Stimulated activated CD8-positive, alpha-beta memory T cell treated with anti-CD3 and anti-CD28 coated beads, Interleukin-4, amount 100 ng/mL, for 24 hours (primary cell): ENCODE data around the gene NELL1.

ENCODE experiments used
- DNase-seq: peaks from one replicate; pipeline ENCODE4 v3.0.0-alpha.2; 2020; ENCODE audit warnings: low read depth

NELL1 gene

DNA sequence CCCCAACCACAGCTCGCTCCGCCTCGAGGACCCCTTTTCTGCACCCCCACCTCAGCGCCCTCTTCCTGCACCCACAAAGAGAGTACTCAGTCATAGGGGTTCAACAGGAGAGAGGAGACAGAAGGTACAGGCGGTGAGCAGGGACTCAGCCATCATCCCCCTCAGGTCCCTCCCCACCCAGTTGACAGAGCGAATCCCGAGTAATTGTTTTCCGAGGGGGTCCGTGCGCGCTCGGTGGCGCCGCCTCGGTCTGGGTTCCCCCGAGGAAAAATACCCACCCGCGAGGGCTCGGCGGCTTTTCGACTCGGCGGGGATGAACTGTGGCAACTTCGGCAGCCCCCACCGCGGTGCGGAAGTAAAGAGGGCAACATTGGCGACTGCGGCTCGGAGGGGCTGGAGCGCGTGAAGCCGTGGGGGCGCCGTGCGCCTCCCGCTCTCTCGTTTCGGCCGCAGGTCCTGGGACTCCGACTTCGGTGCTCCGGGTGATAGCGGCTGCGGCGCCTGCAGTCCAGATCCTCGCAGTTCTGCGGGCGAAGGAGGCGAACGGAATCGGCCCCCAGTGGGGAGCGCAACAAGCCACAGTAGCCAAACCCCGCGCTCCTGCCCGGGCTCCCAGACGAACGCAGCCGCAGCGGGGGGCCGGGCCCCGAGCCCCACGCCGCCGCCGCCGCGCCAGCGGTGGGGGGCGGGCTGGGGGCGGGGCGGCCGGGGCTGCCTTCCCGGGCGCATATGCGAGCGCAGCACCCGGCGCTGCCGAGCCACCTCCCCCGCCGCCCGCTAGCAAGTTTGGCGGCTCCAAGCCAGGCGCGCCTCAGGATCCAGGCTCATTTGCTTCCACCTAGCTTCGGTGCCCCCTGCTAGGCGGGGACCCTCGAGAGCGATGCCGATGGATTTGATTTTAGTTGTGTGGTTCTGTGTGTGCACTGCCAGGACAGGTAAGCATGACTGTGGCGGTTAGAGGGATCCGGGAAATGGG is at the start of gene NELL1:
TSS of gene NELL1 (plus strand) at position 743 of the 976 bp plus-strand sequence.
- no peak for DNase-seq

DNA sequence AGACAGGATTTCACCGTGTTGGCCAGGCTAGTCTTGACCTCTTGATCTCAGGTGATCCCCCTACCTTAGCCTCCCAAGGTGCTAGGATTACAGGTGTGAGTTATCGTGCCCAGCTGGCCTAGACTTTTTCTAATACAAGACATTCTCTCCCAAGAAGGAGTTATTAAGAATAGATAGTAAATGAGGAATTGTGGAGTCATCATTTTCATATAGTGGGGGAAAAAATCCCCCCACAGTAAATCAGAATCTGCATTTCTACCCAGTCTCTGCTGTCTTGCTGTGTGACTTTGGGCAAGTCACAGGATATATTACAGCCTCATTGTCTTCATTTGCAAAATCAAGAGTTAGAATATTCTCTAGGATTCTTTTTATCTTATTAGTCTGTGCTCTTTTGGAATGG is 48.4 kb upstream of the NELL1 start:
- DNase-seq = no peak

- no peak for DNase-seq
These were observed 47.7 kb upstream of the NELL1 start for GRCh38 chr11:20621679-20622078.

DNA sequence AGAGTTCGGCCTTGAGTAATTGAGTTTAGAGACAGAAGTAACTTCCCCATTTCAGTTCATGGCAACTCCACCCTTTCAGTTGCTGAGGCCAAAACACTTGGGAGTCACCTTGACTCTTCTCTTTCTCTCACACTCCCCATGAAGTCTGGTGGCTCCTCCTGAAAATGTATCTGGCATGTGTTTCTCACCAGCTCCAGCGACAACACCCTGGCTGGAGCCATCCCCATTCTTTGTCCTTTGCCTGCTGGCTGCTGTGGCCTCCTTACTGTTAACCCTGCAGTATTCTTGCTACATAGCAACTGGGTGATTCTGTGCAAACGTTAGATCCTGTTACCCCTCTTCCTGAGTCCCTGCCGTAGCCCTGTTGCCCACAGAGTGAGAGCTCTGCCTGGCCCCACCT is 46.1 kb upstream of the NELL1 start:
- no peak for DNase-seq

DNA sequence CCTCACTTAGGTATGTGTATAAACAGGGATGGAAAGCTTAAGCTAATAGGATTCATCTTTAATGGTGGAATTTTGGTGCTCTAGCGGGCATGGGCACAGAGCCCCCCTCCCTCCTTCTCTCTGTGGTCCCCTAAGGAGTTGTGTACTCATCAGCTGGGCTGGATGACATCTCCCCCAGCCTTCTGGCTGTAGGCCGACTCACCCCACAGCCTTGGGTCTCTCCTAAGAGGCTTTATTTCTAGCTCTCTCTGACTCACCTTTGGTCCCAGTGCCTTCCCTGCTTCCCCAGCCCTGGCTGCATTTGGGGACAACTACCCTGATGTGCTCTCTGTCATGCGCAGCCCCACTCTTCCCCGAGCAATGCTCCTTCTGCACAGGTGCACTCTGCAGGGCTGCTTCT is 43.1 kb upstream of the NELL1 start:
- no peak for DNase-seq

DNA sequence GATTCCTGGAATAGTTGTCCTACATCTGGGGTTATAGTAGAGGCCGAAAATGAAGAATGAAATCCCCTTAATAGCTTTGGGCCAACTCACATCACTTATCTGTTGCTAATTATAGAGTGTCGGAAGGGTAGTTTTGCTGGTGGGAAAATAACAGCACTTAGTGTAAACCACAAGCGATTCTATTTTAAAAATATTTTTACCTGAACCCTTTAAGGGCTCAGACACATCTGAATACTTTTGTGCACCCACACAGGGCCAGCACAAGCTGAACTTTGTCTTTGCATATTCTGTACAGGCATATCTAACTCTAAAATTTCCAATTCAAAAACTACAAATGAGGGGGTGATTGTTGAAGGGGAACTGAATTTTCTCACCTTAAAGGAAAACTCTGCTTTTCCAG is 42.4 kb upstream of the NELL1 start:
- DNase-seq = no peak

DNA sequence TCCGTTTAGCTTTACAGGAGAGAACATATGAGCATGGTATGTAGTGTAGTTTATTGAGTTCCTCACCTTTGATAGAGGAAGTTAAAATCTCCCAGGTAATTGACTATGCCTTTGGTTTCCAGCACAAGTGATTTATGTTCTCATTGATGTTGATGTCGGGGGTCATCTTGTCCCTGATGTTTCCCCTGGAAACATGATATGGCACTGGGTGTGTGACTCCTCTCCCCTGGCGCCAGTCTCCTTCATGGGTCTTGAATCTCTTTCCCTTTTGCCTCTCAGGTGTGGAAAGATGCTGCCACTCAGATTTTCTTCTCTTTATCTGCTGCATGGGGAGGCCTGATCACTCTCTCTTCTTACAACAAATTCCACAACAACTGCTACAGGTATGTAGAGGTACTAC is 41.7 kb upstream of the NELL1 start:
- no peak for DNase-seq

DNA sequence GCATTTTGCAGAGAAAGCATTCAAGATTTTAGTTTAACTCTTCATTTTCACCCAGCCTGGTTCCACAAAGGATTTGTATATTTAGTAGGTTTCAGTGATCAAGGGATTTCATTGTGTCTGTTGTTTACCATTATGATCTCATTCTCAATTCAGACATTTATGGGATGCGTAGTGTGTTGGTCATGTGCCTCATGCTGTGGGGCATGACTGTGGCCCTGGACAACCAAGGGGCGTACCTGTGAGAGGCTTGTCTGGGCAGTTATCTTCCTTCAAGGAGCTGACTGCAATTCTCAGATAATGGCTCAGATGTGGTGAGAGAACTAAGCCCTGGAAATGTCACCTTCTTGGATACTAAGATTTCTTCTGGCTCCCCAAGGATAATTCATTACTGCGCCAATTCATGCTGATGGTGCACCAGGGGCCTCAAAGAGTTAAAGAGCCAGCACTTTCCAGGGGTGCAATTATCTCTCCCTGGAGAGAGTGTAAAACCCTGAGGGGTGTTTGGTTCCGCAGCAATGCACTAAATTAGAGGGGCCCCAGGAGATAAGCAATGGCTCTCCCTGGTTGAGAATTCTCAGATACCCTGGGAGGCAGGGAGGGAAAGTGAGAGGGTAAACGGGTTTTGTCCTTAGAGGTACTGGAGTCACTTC is 37.7 kb upstream of the NELL1 start:
- DNase-seq = no peak

DNA sequence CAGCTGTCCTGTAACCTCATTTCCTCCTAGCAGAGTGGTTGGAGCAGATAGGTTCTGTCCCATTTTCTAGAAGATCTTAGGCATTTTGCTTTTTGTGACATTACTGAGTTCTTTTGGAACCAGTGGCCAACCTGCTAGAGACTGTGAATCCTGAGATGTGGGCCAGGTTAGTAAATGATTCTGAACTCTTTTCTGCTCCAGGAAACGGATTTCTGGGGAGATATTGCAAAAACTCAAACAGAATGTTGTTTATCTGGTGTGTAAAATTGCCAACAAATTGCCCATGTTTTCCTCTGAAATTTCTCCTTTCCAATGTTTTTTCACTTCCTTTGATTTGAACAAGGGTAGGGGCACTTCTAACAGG is 37.2 kb upstream of the NELL1 start:
- no peak for DNase-seq

- no peak for DNase-seq
These were observed 35.3 kb upstream of the NELL1 start for GRCh38 chr11:20634044-20634443.

GRCh38 chr11:20634781-20635180 is 34.6 kb upstream of the NELL1 start:
- no peak for DNase-seq

GRCh38 chr11:20638074-20638473 is 31.3 kb upstream of the NELL1 start:
- no peak for DNase-seq

DNA sequence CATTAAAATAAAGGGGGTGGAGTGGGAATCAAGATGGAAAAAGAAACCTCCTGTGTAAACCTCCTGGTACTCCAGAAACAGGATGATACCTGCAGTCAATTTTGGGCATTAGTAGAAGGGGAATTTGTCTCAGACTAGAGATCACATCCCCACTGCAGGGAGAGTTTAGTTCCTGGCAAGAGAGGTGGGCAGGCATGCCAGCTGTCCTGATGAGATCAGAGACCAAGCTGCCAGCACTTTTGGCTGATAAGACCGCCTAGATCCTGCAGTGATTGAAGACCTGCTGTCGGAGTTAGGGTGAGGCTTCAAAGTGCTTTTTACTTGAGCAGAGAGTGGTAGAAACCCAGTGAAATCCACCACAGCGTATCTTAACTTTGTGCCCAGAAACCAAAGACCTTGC is 29.7 kb upstream of the NELL1 start:
- DNase-seq = no peak

- DNase-seq = no peak
These were observed 29.0 kb upstream of the NELL1 start for GRCh38 chr11:20640401-20640800.

DNA sequence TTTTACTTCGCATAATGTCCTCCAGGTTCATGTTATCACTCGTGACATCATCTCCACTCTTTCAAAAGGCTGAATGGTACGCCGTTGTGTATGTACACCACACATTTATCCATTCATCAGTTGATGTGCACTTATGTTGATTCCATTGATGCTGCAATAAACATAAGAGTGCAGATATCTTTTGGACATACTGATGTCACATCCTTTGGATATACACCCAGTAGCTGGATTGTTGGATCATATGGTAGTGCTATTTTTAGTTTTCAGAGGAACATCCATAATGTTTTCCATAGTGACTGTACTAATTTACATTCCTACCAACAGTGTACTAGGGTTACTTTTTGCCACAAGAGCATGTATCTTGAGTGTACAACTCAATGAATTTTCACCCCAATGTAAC is 25.0 kb upstream of the NELL1 start:
- no peak for DNase-seq

- no peak for DNase-seq
These were observed 21.3 kb upstream of the NELL1 start for GRCh38 chr11:20647976-20648565.

DNA sequence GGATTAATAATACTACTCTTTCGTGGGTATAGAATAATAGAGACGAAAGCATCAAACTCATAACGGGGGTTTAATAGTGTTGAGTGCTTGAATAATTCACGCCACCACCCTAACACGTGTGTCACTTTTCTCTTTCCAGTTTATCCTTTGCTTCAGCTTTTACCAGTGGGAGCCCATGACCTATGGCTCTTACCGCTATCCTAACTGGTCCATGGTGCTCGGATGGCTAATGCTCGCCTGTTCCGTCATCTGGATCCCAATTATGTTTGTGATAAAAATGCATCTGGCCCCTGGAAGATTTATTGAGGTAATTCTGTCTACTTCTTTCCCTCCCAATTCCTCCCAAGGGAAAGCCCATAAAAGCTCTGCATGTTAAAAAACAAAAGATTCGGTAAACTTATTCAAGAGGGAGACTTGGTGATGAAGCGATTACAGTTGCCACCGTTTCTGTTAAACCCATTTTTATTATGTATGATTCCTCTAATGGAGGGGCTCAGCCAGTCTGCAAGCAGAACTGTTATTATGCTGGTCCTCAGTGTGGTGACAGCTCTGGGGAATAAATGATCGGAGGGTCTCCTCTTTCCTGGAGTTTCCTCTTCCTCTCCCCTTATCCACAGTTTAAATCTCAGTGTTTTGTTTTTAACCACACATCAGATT is 17.1 kb upstream of the NELL1 start:
- DNase-seq = no peak

DNA sequence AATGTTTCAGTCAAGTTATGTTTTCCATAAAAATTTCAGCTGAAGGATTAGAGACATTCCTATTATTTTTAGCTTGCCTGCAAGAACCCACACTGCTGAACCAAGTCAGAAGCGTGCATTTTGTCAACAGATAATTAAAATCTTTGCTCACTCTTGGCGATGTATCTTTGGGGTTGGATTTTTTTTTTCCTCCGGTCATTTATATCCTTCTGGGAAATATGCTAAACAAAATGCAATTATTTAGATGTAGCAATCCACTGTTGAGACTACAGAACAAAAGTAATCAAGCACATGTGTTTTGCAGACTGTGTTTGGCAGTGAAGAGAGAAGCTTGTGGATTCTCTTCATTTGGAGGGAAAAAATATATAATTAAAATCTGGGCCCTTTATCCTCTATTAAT is 15.3 kb upstream of the NELL1 start:
- DNase-seq = no peak

GRCh38 chr11:20656901-20657300 is 12.5 kb upstream of the NELL1 start:
- DNase-seq = no peak

DNA sequence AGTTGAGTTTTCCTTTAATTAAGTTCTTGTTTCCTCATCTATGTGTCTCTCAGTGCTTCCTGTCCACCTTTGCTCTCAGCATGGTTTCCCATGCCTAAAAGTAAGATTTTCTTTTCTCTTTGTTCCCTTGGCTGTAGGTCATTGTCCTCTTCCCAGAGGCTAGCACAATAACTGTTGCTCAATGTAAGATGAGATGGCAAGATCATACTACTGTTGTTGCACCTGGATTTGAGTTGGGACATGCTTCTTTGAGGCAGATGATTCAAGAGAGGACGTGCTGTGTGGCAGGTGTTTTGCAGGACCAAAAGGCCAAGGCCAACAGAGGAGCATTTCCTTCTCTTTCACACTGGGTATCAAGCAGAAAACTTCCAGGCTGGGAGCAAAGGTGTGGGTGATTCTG is 11.3 kb upstream of the NELL1 start:
- no peak for DNase-seq

GRCh38 chr11:20661445-20661844 is 7.9 kb upstream of the NELL1 start:
- no peak for DNase-seq

DNA sequence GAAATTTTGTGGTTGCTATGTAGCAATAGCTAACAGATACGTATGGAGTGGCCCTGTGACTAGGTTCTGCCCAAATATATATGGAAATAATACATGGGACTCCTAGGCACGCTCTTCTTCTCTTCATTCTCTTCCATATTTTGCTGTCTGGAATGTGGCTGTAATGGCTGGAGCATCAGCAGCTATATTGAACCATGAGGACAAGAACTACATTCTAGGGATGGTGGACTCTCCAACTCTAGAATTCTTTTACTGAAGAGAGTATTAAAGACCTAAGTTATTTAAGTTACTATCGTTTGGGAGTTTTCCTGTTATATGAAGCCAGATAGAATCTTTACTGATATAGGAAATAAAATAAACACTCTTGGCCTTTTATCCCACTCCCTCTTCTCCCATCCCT is 7.5 kb upstream of the NELL1 start:
- no peak for DNase-seq
